Measurements from ENCODE around the gene KRT16.
"Not testable (repeated sequence)": the region's sequence is repeated elsewhere in the genome, so short reads cannot be mapped to it uniquely, and the experiment has no call there.

Gene KRT16

GRCh38 chr17:41627316-41628072 is 14.9 kb upstream of the KRT16 start:
- ATAC-seq (ENCODE audit: insufficient read depth, low read depth) = no peak
- Histone ChIP-seq H3K9me3 (ENCODE audit: insufficient read depth, low read length, severe bottlenecking) (no peaks in the 10 kb centered on the region), H3K36me3 (ENCODE audit: insufficient read depth, low read length) (no peaks in the 10 kb centered on the region), H3K9ac (ENCODE audit: low read depth, low read length) (no peak overlapping the region), H2AFZ (ENCODE audit: low read depth, low read length) (no peak overlapping the region), H3K4me3 (ENCODE audit: low read depth in 1 of 2, low read length in 2 of 2) (no peak overlapping the region), H3K27me3 (ENCODE audit: insufficient read depth, low read length, poor library complexity) (no peaks in the 10 kb centered on the region), H3K79me2 (ENCODE audit: insufficient read depth, low read length) (no peaks in the 10 kb centered on the region), H3K27ac (ENCODE audit: low read length) (no peak overlapping the region), H3K4me1 (ENCODE audit: insufficient read depth, low read length) (no peaks in the 10 kb centered on the region), H4K20me1 (ENCODE audit: insufficient read depth, low read length) (peaks cover 4% of the 10 kb centered on the region; the same call in 1 of the 2 replicates), H3K4me2 (ENCODE audit: insufficient read depth, low read length) (no peak overlapping the region)
- TF ChIP-seq EZH2 (IDR thresholded peaks at IDR 0.05; ENCODE audit: borderline replicate concordance, low read depth, low read length, severe bottlenecking) (no peak), CTCF (IDR thresholded peaks at IDR 0.05; ENCODE audit: borderline replicate concordance, extremely low read depth, low read length, poor library complexity, severe bottlenecking) (no peak)
- no peak for DNase-seq

GRCh38 chr17:41626914-41627295 is 14.3 kb upstream of the KRT16 start:
- not testable (repeated sequence) for ATAC-seq (ENCODE audit: insufficient read depth, low read depth); H3K4me3 ChIP-seq (ENCODE audit: low read depth in 1 of 2, low read length in 2 of 2); H3K9ac ChIP-seq (ENCODE audit: low read depth, low read length); H3K27ac ChIP-seq (ENCODE audit: low read length); H3K79me2 ChIP-seq (ENCODE audit: insufficient read depth, low read length); H4K20me1 ChIP-seq (ENCODE audit: insufficient read depth, low read length); H3K9me3 ChIP-seq (ENCODE audit: insufficient read depth, low read length, severe bottlenecking); H3K27me3 ChIP-seq (ENCODE audit: insufficient read depth, low read length, poor library complexity); H3K4me2 ChIP-seq (ENCODE audit: insufficient read depth, low read length); H2AFZ ChIP-seq (ENCODE audit: low read depth, low read length); DNase-seq; H3K4me1 ChIP-seq (ENCODE audit: insufficient read depth, low read length); H3K36me3 ChIP-seq (ENCODE audit: insufficient read depth, low read length)

- not testable (repeated sequence) for ATAC-seq (ENCODE audit: insufficient read depth, low read depth); H3K9me3 ChIP-seq (ENCODE audit: insufficient read depth, low read length, severe bottlenecking); H4K20me1 ChIP-seq (ENCODE audit: insufficient read depth, low read length); H3K4me2 ChIP-seq (ENCODE audit: insufficient read depth, low read length); H3K79me2 ChIP-seq (ENCODE audit: insufficient read depth, low read length); H3K27ac ChIP-seq (ENCODE audit: low read length); H3K27me3 ChIP-seq (ENCODE audit: insufficient read depth, low read length, poor library complexity); H3K36me3 ChIP-seq (ENCODE audit: insufficient read depth, low read length); H3K4me1 ChIP-seq (ENCODE audit: insufficient read depth, low read length); H3K4me3 ChIP-seq (ENCODE audit: low read depth in 1 of 2, low read length in 2 of 2); DNase-seq; H2AFZ ChIP-seq (ENCODE audit: low read depth, low read length); H3K9ac ChIP-seq (ENCODE audit: low read depth, low read length)
Observed at GRCh38 chr17:41626028-41626913, 13.7 kb upstream of the KRT16 start.

- Histone ChIP-seq H3K27ac (ENCODE audit: low read length) (no peak overlapping the region), H3K4me3 (ENCODE audit: low read depth in 1 of 2, low read length in 2 of 2) (no peak overlapping the region), H3K4me2 (ENCODE audit: insufficient read depth, low read length) (no peak overlapping the region), H3K9ac (ENCODE audit: low read depth, low read length) (no peak overlapping the region), H3K4me1 (ENCODE audit: insufficient read depth, low read length) (no peaks in the 10 kb centered on the region), H3K36me3 (ENCODE audit: insufficient read depth, low read length) (no peaks in the 10 kb centered on the region), H2AFZ (ENCODE audit: low read depth, low read length) (no peak overlapping the region), H3K27me3 (ENCODE audit: insufficient read depth, low read length, poor library complexity) (no peaks in the 10 kb centered on the region), H3K9me3 (ENCODE audit: insufficient read depth, low read length, severe bottlenecking) (no peaks in the 10 kb centered on the region), H4K20me1 (ENCODE audit: insufficient read depth, low read length) (no peaks in the 10 kb centered on the region), H3K79me2 (ENCODE audit: insufficient read depth, low read length) (no peaks in the 10 kb centered on the region)
- no peak for ATAC-seq (ENCODE audit: insufficient read depth, low read depth)
- no peak for TF ChIP-seq CTCF (IDR thresholded peaks at IDR 0.05; ENCODE audit: borderline replicate concordance, extremely low read depth, low read length, poor library complexity, severe bottlenecking)
- no peak for TF ChIP-seq EZH2 (IDR thresholded peaks at IDR 0.05; ENCODE audit: borderline replicate concordance, low read depth, low read length, severe bottlenecking)
- no peak for DNase-seq
Observed at GRCh38 chr17:41625602-41626001, 13.0 kb upstream of the KRT16 start.
